HUES48 (cell line): ENCODE results near the gene MEGF10.

ENCODE experiments used
- H3K27ac ChIP-seq: one replicate; pipeline ENCODE4 v1.7.0; 2013; ENCODE audit warnings: low read depth, low read length, inconsistent platforms
- H3K27me3 ChIP-seq: 2 replicates; pipeline ENCODE4 v1.6.1; 2013; ENCODE audit warnings: mild to moderate bottlenecking, low read length; ENCODE audit not compliant: control insufficient read depth, insufficient read depth
- H3K36me3 ChIP-seq: 2 replicates; pipeline ENCODE4 v1.6.1; 2013; ENCODE audit warnings: low read length; ENCODE audit not compliant: control insufficient read depth, insufficient read depth
- H3K4me1 ChIP-seq: 2 replicates; pipeline ENCODE4 v1.6.1; 2013; ENCODE audit warnings: mild to moderate bottlenecking, low read length; ENCODE audit not compliant: control insufficient read depth, insufficient read depth
- H3K4me3 ChIP-seq: 2 replicates; pipeline ENCODE4 v1.5.1; 2013; ENCODE audit warnings: mild to moderate bottlenecking, low read depth, low read length
- H3K9ac ChIP-seq: 2 replicates; pipeline ENCODE4 v1.6.1; 2013; ENCODE audit warnings: mild to moderate bottlenecking, low read depth, low read length, moderate library complexity
- H3K9me3 ChIP-seq: 2 replicates; pipeline ENCODE4 v1.6.1; 2013; ENCODE audit warnings: low read length; ENCODE audit not compliant: control insufficient read depth, insufficient read depth

Gene MEGF10

GRCh38 chr5:127396490-127397155, 106.0 kb downstream of the MEGF10 start:
- no peak overlapping the region for H3K9ac ChIP-seq

GRCh38 chr5:127398508-127398907, 107.9 kb downstream of the MEGF10 start:
- H3K36me3 ChIP-seq: peaks cover 30% of the 10 kb centered on the region
- no peaks in the 10 kb centered on the region for H3K9me3 ChIP-seq
- H3K27me3 ChIP-seq: no peaks in the 10 kb centered on the region
- H3K4me3 ChIP-seq: no peak overlapping the region
- H3K4me1 ChIP-seq: no peaks in the 10 kb centered on the region
- no peak overlapping the region for H3K27ac ChIP-seq
- no peak overlapping the region for H3K9ac ChIP-seq

More at GRCh38 chr5:127396490-127397155, 106.0 kb downstream of the MEGF10 start:
- Histone ChIP-seq H3K36me3 (peaks cover 19% of the 10 kb centered on the region), H3K4me1 (no peaks in the 10 kb centered on the region), H3K27me3 (no peaks in the 10 kb centered on the region), H3K27ac (no peak overlapping the region), H3K9me3 (no peaks in the 10 kb centered on the region), H3K4me3 (no peak overlapping the region)

GRCh38 chr5:127399068-127399467, 108.5 kb downstream of the MEGF10 start:
- no peaks in the 10 kb centered on the region for H3K27me3 ChIP-seq
- peaks cover 30% of the 10 kb centered on the region for H3K36me3 ChIP-seq
- H3K4me1 ChIP-seq: no peaks in the 10 kb centered on the region
- H3K27ac ChIP-seq: no peak overlapping the region
- no peak overlapping the region for H3K9ac ChIP-seq
- H3K4me3 ChIP-seq: no peak overlapping the region
- no peaks in the 10 kb centered on the region for H3K9me3 ChIP-seq

GRCh38 chr5:127400539-127400938, 109.9 kb downstream of the MEGF10 start:
- no peaks in the 10 kb centered on the region for H3K27me3 ChIP-seq
- no peak overlapping the region for H3K4me3 ChIP-seq
- H3K9ac ChIP-seq: no peak overlapping the region
- H3K4me1 ChIP-seq: peaks cover 2% of the 10 kb centered on the region; the same call in 1 of the 2 replicates
- H3K9me3 ChIP-seq: no peaks in the 10 kb centered on the region
- H3K27ac ChIP-seq: no peak overlapping the region
- H3K36me3 ChIP-seq: peaks cover 30% of the 10 kb centered on the region

GRCh38 chr5:127400946-127401670, 110.5 kb downstream of the MEGF10 start:
- Histone ChIP-seq H3K9ac (no peak overlapping the region), H3K36me3 (peaks cover 30% of the 10 kb centered on the region), H3K27ac (no peak overlapping the region), H3K9me3 (no peaks in the 10 kb centered on the region), H3K27me3 (no peaks in the 10 kb centered on the region), H3K4me3 (no peak overlapping the region), H3K4me1 (peaks cover 7% of the 10 kb centered on the region)

- Histone ChIP-seq H3K27ac (no peak overlapping the region), H3K4me1 (peaks cover 14% of the 10 kb centered on the region), H3K36me3 (peaks cover 30% of the 10 kb centered on the region), H3K27me3 (no peaks in the 10 kb centered on the region), H3K9ac (no peak overlapping the region), H3K9me3 (no peaks in the 10 kb centered on the region), H3K4me3 (no peak overlapping the region)
Observed at GRCh38 chr5:127402361-127402760, 111.8 kb downstream of the MEGF10 start.

GRCh38 chr5:127404190-127404589, 113.6 kb downstream of the MEGF10 start:
- Histone ChIP-seq H3K9ac (no peak overlapping the region), H3K4me1 (peaks cover 14% of the 10 kb centered on the region), H3K27ac (no peak overlapping the region), H3K27me3 (no peaks in the 10 kb centered on the region), H3K9me3 (no peaks in the 10 kb centered on the region), H3K36me3 (peaks cover 21% of the 10 kb centered on the region), H3K4me3 (no peak overlapping the region)

- no peaks in the 10 kb centered on the region for H3K27me3 ChIP-seq
- H3K4me3 ChIP-seq: no peak overlapping the region
- H3K27ac ChIP-seq: peak overlapping the region; percentile 29
- H3K9ac ChIP-seq: no peak overlapping the region
- peaks cover 27% of the 10 kb centered on the region for H3K36me3 ChIP-seq
- no peaks in the 10 kb centered on the region for H3K9me3 ChIP-seq
- H3K4me1 ChIP-seq: peaks cover 14% of the 10 kb centered on the region
Observed at GRCh38 chr5:127406326-127407121, 115.9 kb downstream of the MEGF10 start.

- no peak overlapping the region for H3K9ac ChIP-seq
- H3K36me3 ChIP-seq: peaks cover 27% of the 10 kb centered on the region
- H3K9me3 ChIP-seq: no peaks in the 10 kb centered on the region
Observed at GRCh38 chr5:127409246-127409917, 118.8 kb downstream of the MEGF10 start.

GRCh38 chr5:127409921-127410675, 119.5 kb downstream of the MEGF10 start:
- peaks cover 27% of the 10 kb centered on the region for H3K36me3 ChIP-seq
- H3K4me1 ChIP-seq: peaks cover 14% of the 10 kb centered on the region
- H3K27me3 ChIP-seq: no peaks in the 10 kb centered on the region
- H3K9ac ChIP-seq: no peak overlapping the region
- H3K27ac ChIP-seq: no peak overlapping the region
- H3K4me3 ChIP-seq: no peak overlapping the region
- H3K9me3 ChIP-seq: no peaks in the 10 kb centered on the region

More at GRCh38 chr5:127409246-127409917, 118.8 kb downstream of the MEGF10 start:
- peaks cover 14% of the 10 kb centered on the region for H3K4me1 ChIP-seq
- no peak overlapping the region for H3K4me3 ChIP-seq
- H3K27ac ChIP-seq: no peak overlapping the region
- H3K27me3 ChIP-seq: no peaks in the 10 kb centered on the region
